Endothelial cell (in vitro differentiated cells): Measurements from ENCODE around the gene DDX49. TPM values are rescaled to one million over a fixed set of nuclear protein-coding genes. Genes with fewer than 3 reads are reported as not detected.
A peak's percentile ranks its signal among the peaks of the same experiment; 100 is the strongest.

ENCODE experiments used
- DNase-seq: peaks from one replicate; pipeline ENCODE4 v3.0.0; 2021; ENCODE audit warnings: low spot score
- H3K27ac Mint-ChIP-seq: one replicate; pipeline ENCODE4 v1.8.0; 2021; ENCODE audit warnings: mixed read lengths, inconsistent platforms; ENCODE audit not compliant: unreplicated experiment
- H3K27me3 Mint-ChIP-seq: one replicate; pipeline ENCODE4 v1.8.0; 2021; ENCODE audit warnings: mild to moderate bottlenecking, moderate library complexity, mixed read lengths, inconsistent platforms; ENCODE audit not compliant: unreplicated experiment
- H3K36me3 Mint-ChIP-seq: one replicate; pipeline ENCODE4 v1.8.0; 2021; ENCODE audit warnings: mild to moderate bottlenecking, low read depth, mixed read lengths, inconsistent platforms; ENCODE audit not compliant: unreplicated experiment
- H3K4me1 Mint-ChIP-seq: one replicate; pipeline ENCODE4 v1.8.0; 2021; ENCODE audit warnings: mild to moderate bottlenecking, mixed read lengths, inconsistent platforms; ENCODE audit not compliant: unreplicated experiment
- H3K4me3 Mint-ChIP-seq: one replicate; pipeline ENCODE4 v1.8.0; 2021; ENCODE audit warnings: mild to moderate bottlenecking, mixed read lengths, inconsistent platforms; ENCODE audit not compliant: unreplicated experiment
- H3K9me3 Mint-ChIP-seq: one replicate; pipeline ENCODE4 v1.8.0; 2021; ENCODE audit warnings: mixed read lengths, inconsistent platforms; ENCODE audit not compliant: unreplicated experiment
- total RNA-seq: library from RNA; stranded (reverse); fragmentation: NEBNext Ultra II Directional; extraction: Animal tissue kit (Norgen Biotek cat#: 25700); gene quantifications from one replicate; pipeline ENCODE4 v1.2.1, GENCODE V29; 2021; ENCODE audit not compliant: unreplicated experiment
- TF ChIP-seq, protein P1 (sequence below): fragments of 200-600 bp; sonication (generic); IDR thresholded peaks from one replicate; pipeline ENCODE4 v1.5.0; 2021; ENCODE audit warnings: antibody characterized with exemption; ENCODE audit not compliant: unreplicated experiment

The DDX49 gene
- total RNA-seq, 1 donor from 2014 or later, result 33.7 TPM

GRCh38 chr19:18875726-18876125 is 43.8 kb upstream of the DDX49 start:
- Mint-ChIP-seq H3K9me3 (no peaks in the 10 kb centered on the region), H3K27me3 (peaks cover 22% of the 10 kb centered on the region), H3K4me3 (no peak overlapping the region), H3K36me3 (peaks cover 35% of the 10 kb centered on the region), H3K4me1 (no peaks in the 10 kb centered on the region), H3K27ac (no peak overlapping the region)
- TF ChIP-seq, protein P1, sequence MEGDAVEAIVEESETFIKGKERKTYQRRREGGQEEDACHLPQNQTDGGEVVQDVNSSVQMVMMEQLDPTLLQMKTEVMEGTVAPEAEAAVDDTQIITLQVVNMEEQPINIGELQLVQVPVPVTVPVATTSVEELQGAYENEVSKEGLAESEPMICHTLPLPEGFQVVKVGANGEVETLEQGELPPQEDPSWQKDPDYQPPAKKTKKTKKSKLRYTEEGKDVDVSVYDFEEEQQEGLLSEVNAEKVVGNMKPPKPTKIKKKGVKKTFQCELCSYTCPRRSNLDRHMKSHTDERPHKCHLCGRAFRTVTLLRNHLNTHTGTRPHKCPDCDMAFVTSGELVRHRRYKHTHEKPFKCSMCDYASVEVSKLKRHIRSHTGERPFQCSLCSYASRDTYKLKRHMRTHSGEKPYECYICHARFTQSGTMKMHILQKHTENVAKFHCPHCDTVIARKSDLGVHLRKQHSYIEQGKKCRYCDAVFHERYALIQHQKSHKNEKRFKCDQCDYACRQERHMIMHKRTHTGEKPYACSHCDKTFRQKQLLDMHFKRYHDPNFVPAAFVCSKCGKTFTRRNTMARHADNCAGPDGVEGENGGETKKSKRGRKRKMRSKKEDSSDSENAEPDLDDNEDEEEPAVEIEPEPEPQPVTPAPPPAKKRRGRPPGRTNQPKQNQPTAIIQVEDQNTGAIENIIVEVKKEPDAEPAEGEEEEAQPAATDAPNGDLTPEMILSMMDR, result no peak
- DNase-seq, result no peak

DNA sequence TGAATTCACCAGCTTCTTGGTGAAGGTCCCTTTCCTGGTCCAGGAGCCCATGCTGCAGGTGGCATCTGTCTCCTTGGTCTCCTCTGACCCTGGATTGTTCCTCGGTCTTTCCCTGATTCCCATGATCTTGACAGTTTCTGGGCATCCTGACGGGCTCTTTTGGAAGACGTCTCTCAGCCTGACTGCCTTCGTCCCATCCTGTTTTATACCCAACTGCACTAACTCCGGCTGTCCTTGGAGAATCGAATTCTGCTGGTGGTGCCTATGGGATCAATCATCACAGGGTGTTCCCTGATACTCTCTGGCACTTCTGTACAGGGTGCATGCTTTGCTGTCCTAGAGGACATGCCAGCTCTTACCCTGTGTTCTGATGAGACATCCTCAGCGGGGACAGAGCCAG is 42.6 kb upstream of the DDX49 start:
- Mint-ChIP-seq H3K27ac (no peak overlapping the region), H3K36me3 (peaks cover 41% of the 10 kb centered on the region)
- DNase-seq, result no peak

DNA sequence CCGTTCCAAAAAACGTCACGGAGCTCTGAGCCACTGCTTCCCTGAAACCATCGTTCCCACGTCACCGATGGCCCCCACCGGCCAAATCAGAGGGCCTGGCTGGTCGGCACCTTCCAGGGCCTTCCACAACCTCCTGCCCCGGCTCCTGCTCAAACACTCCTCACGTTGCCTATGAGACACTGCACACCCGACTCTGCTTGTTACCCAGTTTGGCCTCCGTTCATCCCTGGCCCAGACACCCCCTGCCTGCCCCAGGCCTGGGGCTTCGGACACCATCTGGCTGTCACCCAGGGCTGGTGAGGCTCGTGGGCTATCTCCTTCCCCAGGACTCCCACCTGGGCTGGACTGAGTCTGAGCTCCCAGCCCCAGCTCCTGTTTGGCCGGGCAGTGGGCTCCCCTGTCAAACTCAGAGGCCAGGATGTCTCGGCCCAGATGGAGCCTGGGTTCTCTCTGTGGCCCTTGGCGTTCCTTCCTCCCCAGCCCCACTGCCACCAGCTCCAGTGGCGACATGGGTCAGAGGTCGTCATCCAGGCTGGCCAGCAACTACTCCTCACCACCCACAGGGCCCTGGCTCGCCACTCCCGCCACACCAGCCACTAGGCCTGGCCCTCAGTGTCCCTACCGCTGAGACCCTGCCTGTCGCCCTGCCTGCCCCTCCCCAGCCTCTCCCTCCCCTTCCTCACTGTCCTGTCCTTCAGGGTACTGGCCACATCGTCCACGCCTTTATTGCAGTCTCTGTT is 41.3 kb upstream of the DDX49 start:
- H3K4me1 Mint-ChIP-seq, result no peaks in the 10 kb centered on the region
- TF ChIP-seq, protein P1, result no peak
- DNase-seq, result no peak
- H3K9me3 Mint-ChIP-seq, result no peaks in the 10 kb centered on the region
- peaks cover 10% of the 10 kb centered on the region for H3K27me3 Mint-ChIP-seq
- H3K36me3 Mint-ChIP-seq, result peaks cover 38% of the 10 kb centered on the region
- no peak overlapping the region for H3K27ac Mint-ChIP-seq
- peak overlapping the region; percentile 67 for H3K4me3 Mint-ChIP-seq

More for the DNA sequence above, 42.6 kb upstream of the DDX49 start:
- Mint-ChIP-seq H3K4me1 (no peaks in the 10 kb centered on the region), H3K4me3 (peak overlapping the region; percentile 70), H3K27me3 (peaks cover 13% of the 10 kb centered on the region), H3K9me3 (no peaks in the 10 kb centered on the region)
- TF ChIP-seq, protein P1, result no peak

GRCh38 chr19:18878858-18879578 is 40.5 kb upstream of the DDX49 start:
- no peak overlapping the region for H3K4me3 Mint-ChIP-seq
- no peaks in the 10 kb centered on the region for H3K9me3 Mint-ChIP-seq
- TF ChIP-seq, protein P1, result no peak
- no peaks in the 10 kb centered on the region for H3K4me1 Mint-ChIP-seq
- no peak for DNase-seq
- H3K27ac Mint-ChIP-seq, result no peak overlapping the region
- peaks cover 12% of the 10 kb centered on the region for H3K27me3 Mint-ChIP-seq
- peaks cover 38% of the 10 kb centered on the region for H3K36me3 Mint-ChIP-seq
